Hindlimb muscle (tissue), 1 donor: ENCODE data around the gene CALCR. TPM values are rescaled to one million over a fixed set of nuclear protein-coding genes. Genes with fewer than 3 reads are reported as not detected.
"Not testable (repeated sequence)": the region's sequence is repeated elsewhere in the genome, so short reads cannot be mapped to it uniquely, and the experiment has no call there.

Experiments
- DNase-seq: peaks from one replicate; pipeline ENCODE4 v3.0.0-alpha.2; 2013
- polyA plus RNA-seq: library from polyadenylated mRNA; unstranded; fragments of 120-200 nt; gene quantifications from one replicate; pipeline ENCODE4 v1.2.1, GENCODE V29; 2013; ENCODE audit not compliant: insufficient read length

The CALCR gene
- polyA plus RNA-seq, 1 donor, result 11.0 TPM

- DNase-seq, result no peak
Measured at GRCh38 chr7:93559639-93560491, 14.7 kb downstream of the CALCR start.

GRCh38 chr7:93558705-93559614 lies 15.6 kb downstream of the CALCR start:
- DNase-seq, result no peak

GRCh38 chr7:93551931-93552330 lies 22.6 kb downstream of the CALCR start:
- DNase-seq, result no peak

- DNase-seq, result peak; percentile 33
Measured at GRCh38 chr7:93551063-93551895, 23.2 kb downstream of the CALCR start.

GRCh38 chr7:93547716-93548115 lies 26.8 kb downstream of the CALCR start:
- DNase-seq, result no peak

GRCh38 chr7:93544691-93545090 lies 29.8 kb downstream of the CALCR start:
- peak; percentile 25 for DNase-seq

GRCh38 chr7:93538061-93538460 lies 36.5 kb downstream of the CALCR start:
- no peak for DNase-seq

- DNase-seq, result no peak
Measured at GRCh38 chr7:93535616-93536015, 38.9 kb downstream of the CALCR start.

GRCh38 chr7:93530701-93531100 lies 43.8 kb downstream of the CALCR start:
- no peak for DNase-seq

- DNase-seq, result no peak
Measured at GRCh38 chr7:93516834-93517233, 57.7 kb downstream of the CALCR start.

- DNase-seq, result no peak
Measured at GRCh38 chr7:93515144-93515543, 59.4 kb downstream of the CALCR start.

- no peak for DNase-seq
Measured at GRCh38 chr7:93509303-93509702, 65.2 kb downstream of the CALCR start.

- DNase-seq, result no peak
Measured at GRCh38 chr7:93503088-93503487, 71.4 kb downstream of the CALCR start.

- DNase-seq, result not testable (repeated sequence)
Measured at GRCh38 chr7:93491860-93492259, 82.7 kb downstream of the CALCR start.

GRCh38 chr7:93476491-93477344 lies 97.8 kb downstream of the CALCR start:
- DNase-seq, result no peak

- no peak for DNase-seq
Measured at GRCh38 chr7:93475811-93476210, 98.7 kb downstream of the CALCR start.

GRCh38 chr7:93471456-93471855 lies 103.1 kb downstream of the CALCR start:
- no peak for DNase-seq

GRCh38 chr7:93463764-93464163 lies 110.8 kb downstream of the CALCR start:
- no peak for DNase-seq

GRCh38 chr7:93461350-93461749 lies 113.2 kb downstream of the CALCR start:
- no peak for DNase-seq

GRCh38 chr7:93453262-93453661 lies 121.3 kb downstream of the CALCR start:
- DNase-seq, result no peak

GRCh38 chr7:93448176-93448575 lies 126.3 kb downstream of the CALCR start:
- DNase-seq, result no peak

GRCh38 chr7:93447509-93447908 lies 127.0 kb downstream of the CALCR start:
- DNase-seq, result no peak
